Ishikawa (cell line): ENCODE results near the gene SHISAL1.

Experiments used
- CEBPB ChIP-seq: IDR thresholded peaks from 2 replicates; pipeline ENCODE4 v1.6.1; 2012
- CREB1 ChIP-seq: IDR thresholded peaks from 2 replicates; pipeline ENCODE4 v1.6.1; 2012; ENCODE audit warnings: low read depth
- EGR1 ChIP-seq: IDR thresholded peaks from 2 replicates; pipeline ENCODE4 v1.6.1; 2012
- FOXM1 ChIP-seq: IDR thresholded peaks from 2 replicates; pipeline ENCODE4 v1.6.1; 2012; ENCODE audit warnings: low read depth, borderline replicate concordance
- MAX ChIP-seq: IDR thresholded peaks from 2 replicates; pipeline ENCODE4 v1.6.1; 2012
- RAD21 ChIP-seq: IDR thresholded peaks from 2 replicates; pipeline ENCODE4 v1.6.1; 2012; ENCODE audit warnings: low read depth
- REST ChIP-seq: IDR thresholded peaks from 2 replicates; pipeline ENCODE4 v1.6.1; 2012; ENCODE audit warnings: low read depth, mild to moderate bottlenecking
- USF1 ChIP-seq: IDR thresholded peaks from 2 replicates; pipeline ENCODE4 v1.6.1; 2012
- YY1 ChIP-seq: IDR thresholded peaks from 2 replicates; pipeline ENCODE4 v1.6.1; 2012; ENCODE audit warnings: low read depth

GRCh38 chr22:44273175-44273574 lies 39.6 kb downstream of the SHISAL1 start:
- TF ChIP-seq REST (no peak), RAD21 (no peak), YY1 (no peak), FOXM1 (no peak), MAX (no peak), CEBPB (no peak), CREB1 (no peak), USF1 (no peak), EGR1 (no peak)
